HG02981 (cell line): Measurements from ENCODE around the gene OTUD1.
A peak's percentile ranks its signal among the peaks of the same experiment; 100 is the strongest.

ENCODE experiments used
- ATAC-seq: cut with Tn5 transposase; IDR thresholded peaks from one replicate; pipeline ENCODE4 v1.9.1; 2021; ENCODE audit warnings: mild to moderate bottlenecking, moderate library complexity; ENCODE audit not compliant: unreplicated experiment

The OTUD1 gene

GRCh38 chr10:23421397-23421796 is 17.5 kb upstream of the OTUD1 start:
- no peak for ATAC-seq

- ATAC-seq: no peak
Measured at GRCh38 chr10:23422003-23422411, 16.9 kb upstream of the OTUD1 start.

- ATAC-seq: no peak
Measured at GRCh38 chr10:23432166-23432565, 6.7 kb upstream of the OTUD1 start.

GRCh38 chr10:23432639-23433038 is 6.2 kb upstream of the OTUD1 start:
- ATAC-seq: no peak

GRCh38 chr10:23433701-23434100 is 5.2 kb upstream of the OTUD1 start:
- no peak for ATAC-seq

GRCh38 chr10:23435378-23435777 is 3.5 kb upstream of the OTUD1 start:
- no peak for ATAC-seq

- ATAC-seq: no peak
Measured at GRCh38 chr10:23436983-23437382, 1.9 kb upstream of the OTUD1 start.

- ATAC-seq: no peak
Measured at GRCh38 chr10:23437963-23438546, 820 bp upstream of the OTUD1 start.

GRCh38 chr10:23439452-23439960 is 631 bp downstream of the OTUD1 start:
- peak; percentile 13 for ATAC-seq

- ATAC-seq: peak; percentile 14
Measured at GRCh38 chr10:23439961-23440889, 1.4 kb downstream of the OTUD1 start.

GRCh38 chr10:23441251-23441650 is 2.4 kb downstream of the OTUD1 start:
- no peak for ATAC-seq

- ATAC-seq: no peak
Measured at GRCh38 chr10:23442936-23443335, 4.1 kb downstream of the OTUD1 start.

- no peak for ATAC-seq
Measured at GRCh38 chr10:23445591-23445990, 6.7 kb downstream of the OTUD1 start.

- no peak for ATAC-seq
Measured at GRCh38 chr10:23448323-23448722, 9.4 kb downstream of the OTUD1 start.

GRCh38 chr10:23448802-23449570 is 10.1 kb downstream of the OTUD1 start:
- ATAC-seq: peak; percentile 90

- no peak for ATAC-seq
Measured at GRCh38 chr10:23452033-23452655, 13.3 kb downstream of the OTUD1 start.

- no peak for ATAC-seq
Measured at GRCh38 chr10:23453465-23453864, 14.6 kb downstream of the OTUD1 start.

- ATAC-seq: no peak
Measured at GRCh38 chr10:23457632-23458417, 18.9 kb downstream of the OTUD1 start.

GRCh38 chr10:23459308-23459939 is 20.5 kb downstream of the OTUD1 start:
- ATAC-seq: no peak

- no peak for ATAC-seq
Measured at GRCh38 chr10:23461557-23461956, 22.7 kb downstream of the OTUD1 start.
